ENCODE results near the gene LOXL1.

DNA sequence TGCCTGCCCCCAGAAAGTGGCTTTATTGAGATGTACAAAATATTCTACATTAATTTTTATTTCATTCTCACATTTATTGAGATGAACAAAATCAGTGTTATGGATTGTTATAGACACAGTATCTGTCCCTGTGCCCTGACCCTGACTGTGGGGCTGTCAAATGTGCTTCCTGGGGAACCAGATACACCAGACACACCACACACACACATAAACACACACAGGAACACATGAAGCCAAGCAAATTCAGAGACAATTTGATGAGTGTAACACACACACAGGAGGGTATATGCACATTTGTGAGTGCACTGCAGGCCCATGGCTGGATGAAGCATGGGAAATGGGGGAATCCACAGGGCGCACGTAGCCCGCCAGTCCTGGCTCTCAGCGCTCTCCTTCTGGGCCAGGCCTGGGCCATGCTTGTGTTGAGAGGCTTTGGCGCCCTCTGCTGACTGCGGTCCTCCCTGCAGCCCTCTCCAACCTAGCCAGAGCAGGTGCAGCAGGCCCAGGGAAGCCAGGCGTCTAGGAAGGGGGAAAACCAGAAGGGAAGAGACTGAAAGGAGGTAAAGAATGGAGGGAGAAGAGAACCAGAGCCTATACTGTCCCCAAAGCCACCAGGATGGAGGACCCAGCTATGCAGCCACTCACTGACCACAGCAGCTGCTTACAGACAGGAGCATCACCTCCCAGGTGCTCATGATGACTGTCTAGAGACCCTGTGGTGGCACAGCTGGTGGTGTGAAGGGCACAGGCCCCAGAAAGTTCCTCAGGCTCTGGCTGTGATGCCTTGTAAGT is 18.0 kb upstream of the LOXL1 start:
- TF ChIP-seq EP300 (IDR thresholded peaks at IDR 0.05; ENCODE audit: low read depth in 2 of 2, low read length in 2 of 2) (no peak), EP300 (CRISPR knock-in tag; IDR thresholded peaks at IDR 0.05; ENCODE audit: borderline replicate concordance) (no peak), ZBTB7A (CRISPR knock-in tag; IDR thresholded peaks at IDR 0.05) (no peak), ZNF674 (CRISPR knock-in tag; IDR thresholded peaks at IDR 0.05; ENCODE audit: low read depth) (no peak), ATF7 (IDR thresholded peaks at IDR 0.05) (no peak), ATF7 (CRISPR knock-in tag; IDR thresholded peaks at IDR 0.05) (no peak), SSRP1 (CRISPR knock-in tag; IDR thresholded peaks at IDR 0.05) (no peak), NBN (conservative IDR thresholded peaks at IDR 0.05) (no peak)
- TF ChIP-seq, protein P1, sequence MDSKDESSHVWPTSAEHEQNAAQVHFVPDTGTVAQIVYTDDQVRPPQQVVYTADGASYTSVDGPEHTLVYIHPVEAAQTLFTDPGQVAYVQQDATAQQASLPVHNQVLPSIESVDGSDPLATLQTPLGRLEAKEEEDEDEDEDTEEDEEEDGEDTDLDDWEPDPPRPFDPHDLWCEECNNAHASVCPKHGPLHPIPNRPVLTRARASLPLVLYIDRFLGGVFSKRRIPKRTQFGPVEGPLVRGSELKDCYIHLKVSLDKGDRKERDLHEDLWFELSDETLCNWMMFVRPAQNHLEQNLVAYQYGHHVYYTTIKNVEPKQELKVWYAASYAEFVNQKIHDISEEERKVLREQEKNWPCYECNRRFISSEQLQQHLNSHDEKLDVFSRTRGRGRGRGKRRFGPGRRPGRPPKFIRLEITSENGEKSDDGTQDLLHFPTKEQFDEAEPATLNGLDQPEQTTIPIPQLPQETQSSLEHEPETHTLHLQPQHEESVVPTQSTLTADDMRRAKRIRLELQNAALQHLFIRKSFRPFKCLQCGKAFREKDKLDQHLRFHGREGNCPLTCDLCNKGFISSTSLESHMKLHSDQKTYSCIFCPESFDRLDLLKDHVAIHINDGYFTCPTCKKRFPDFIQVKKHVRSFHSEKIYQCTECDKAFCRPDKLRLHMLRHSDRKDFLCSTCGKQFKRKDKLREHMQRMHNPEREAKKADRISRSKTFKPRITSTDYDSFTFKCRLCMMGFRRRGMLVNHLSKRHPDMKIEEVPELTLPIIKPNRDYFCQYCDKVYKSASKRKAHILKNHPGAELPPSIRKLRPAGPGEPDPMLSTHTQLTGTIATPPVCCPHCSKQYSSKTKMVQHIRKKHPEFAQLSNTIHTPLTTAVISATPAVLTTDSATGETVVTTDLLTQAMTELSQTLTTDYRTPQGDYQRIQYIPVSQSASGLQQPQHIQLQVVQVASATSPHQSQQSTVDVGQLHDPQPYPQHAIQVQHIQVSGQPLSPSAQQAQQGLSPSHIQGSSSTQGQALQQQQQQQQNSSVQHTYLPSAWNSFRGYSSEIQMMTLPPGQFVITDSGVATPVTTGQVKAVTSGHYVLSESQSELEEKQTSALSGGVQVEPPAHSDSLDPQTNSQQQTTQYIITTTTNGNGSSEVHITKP (CRISPR knock-in tag; IDR thresholded peaks at IDR 0.05; ENCODE audit: low read depth) = no peak
- TF ChIP-seq, protein P2, sequence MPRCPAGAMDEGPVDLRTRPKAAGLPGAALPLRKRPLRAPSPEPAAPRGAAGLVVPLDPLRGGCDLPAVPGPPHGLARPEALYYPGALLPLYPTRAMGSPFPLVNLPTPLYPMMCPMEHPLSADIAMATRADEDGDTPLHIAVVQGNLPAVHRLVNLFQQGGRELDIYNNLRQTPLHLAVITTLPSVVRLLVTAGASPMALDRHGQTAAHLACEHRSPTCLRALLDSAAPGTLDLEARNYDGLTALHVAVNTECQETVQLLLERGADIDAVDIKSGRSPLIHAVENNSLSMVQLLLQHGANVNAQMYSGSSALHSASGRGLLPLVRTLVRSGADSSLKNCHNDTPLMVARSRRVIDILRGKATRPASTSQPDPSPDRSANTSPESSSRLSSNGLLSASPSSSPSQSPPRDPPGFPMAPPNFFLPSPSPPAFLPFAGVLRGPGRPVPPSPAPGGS (CRISPR knock-in tag; IDR thresholded peaks at IDR 0.05) = no peak
